ENCODE data around the gene KAT7.

The KAT7 gene

DNA sequence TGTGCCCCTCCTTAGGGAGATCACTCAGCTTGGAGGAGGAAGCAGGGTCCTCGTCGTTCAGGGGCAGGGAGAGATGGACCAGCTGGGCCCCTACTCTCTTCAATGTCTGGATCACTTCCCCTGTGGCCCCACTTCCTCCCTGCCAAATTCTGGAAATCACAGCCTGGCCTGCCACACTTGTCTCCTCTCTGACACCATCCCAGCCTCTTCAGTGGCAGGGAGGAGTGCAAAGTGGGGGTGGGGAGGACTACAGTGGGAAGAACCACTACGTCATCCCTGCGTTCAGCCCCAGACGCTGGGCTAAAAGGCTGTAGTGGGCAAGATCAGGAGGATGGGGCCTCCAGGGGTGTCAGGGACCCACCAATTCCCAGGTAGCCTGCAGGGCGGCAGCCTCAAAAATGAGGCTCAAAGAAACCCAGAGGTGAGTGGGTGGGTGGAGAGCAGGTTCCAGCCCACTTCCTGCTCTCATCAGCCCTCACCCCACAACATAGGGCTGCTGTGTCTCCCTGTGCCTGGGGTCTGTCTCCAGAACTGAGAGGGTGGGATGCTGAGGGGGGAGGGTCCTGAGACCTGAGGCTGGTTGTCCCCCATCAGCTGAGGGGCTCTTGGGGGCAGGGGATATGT, 84.4 kb downstream of the KAT7 start:
- DNase-seq (ENCODE audit: low spot score) = no peak

GRCh38 chr17:49873466-49873865, 85.0 kb downstream of the KAT7 start:
- no peak for DNase-seq (ENCODE audit: low spot score)

- no peak for DNase-seq (ENCODE audit: low spot score)
Observed at GRCh38 chr17:49873926-49874325, 85.4 kb downstream of the KAT7 start.

- DNase-seq (ENCODE audit: low spot score) = no peak
Observed at GRCh38 chr17:49874911-49875310, 86.4 kb downstream of the KAT7 start.

GRCh38 chr17:49875685-49876084, 87.2 kb downstream of the KAT7 start:
- DNase-seq (ENCODE audit: low spot score) = no peak

DNA sequence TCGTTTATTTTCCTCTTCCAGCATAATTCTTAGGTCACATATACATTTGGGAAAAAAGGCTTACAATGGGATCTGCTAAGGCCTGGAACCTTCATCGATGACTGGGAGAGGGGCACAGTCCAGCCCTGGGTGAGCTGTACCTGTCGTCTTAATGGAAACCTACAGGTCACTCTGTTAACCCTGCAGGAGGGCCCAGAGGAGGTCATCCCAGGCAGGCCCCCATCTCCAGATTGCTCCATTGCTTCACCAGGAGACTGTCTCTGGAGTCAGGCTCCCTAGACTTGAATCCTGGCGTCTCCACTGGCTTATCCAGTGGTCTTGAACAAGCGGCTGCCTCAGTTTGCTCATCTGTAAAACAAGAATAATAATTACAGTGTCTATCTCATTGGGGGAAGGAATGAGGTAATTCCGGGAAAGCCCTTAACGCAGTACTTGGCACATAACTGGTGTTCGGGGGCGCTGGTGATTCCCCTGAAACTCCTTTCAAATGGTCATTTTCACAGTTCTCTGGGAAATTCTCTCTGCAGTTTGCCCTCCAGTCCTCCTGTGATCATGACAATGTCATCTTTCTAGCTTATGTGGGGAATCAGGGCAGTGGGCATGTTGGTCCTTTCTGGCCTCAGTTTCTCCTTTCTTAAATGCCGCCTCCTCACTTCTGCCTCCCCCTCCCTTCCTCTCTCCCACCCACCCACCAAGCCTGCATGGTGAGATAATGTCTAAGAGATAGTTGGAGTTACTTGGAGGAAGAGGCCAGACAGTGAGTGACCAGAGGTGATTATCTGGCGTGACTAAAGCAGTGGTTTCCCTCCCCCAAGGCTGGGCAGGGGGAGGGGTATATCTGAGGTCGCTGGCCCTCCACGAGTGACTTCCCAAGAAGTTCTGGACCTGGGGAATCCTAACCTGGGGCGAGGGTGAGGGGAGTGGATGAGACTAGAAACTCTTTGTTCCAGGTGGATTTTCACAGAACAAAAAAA, 90.7 kb downstream of the KAT7 start:
- no peak for DNase-seq (ENCODE audit: low spot score)

GRCh38 chr17:49880291-49881053, 92.0 kb downstream of the KAT7 start:
- DNase-seq (ENCODE audit: low spot score) = peak; percentile 64

GRCh38 chr17:49881054-49881402, 92.5 kb downstream of the KAT7 start:
- no peak for DNase-seq (ENCODE audit: low spot score)

GRCh38 chr17:49882434-49882833, 94.0 kb downstream of the KAT7 start:
- DNase-seq (ENCODE audit: low spot score) = no peak
